Liver (tissue), 9 donors: ENCODE measurements around the gene NRF1. TPM values are rescaled to one million over a fixed set of nuclear protein-coding genes. Genes with fewer than 3 reads are reported as not detected.

Experiments
- DNase-seq: peaks from one replicate; pipeline ENCODE4 v3.0.0-alpha.2; 2017; ENCODE audit warnings: low spot score
- H3K27ac ChIP-seq, 2 donors: one replicate each; pipeline ENCODE4 v1.7.0; 2013; ENCODE audit warnings: inconsistent platforms in 2 of 2, low read length in 2 of 2, control low read depth in 1 of 2, low read depth in 1 of 2, mild to moderate bottlenecking in 1 of 2
- H3K27me3 ChIP-seq, 4 donors: one replicate each; pipeline versions ENCODE4 v1.6.1 to v1.7.0; 2013; ENCODE audit warnings: low read length in 3 of 4, inconsistent platforms in 1 of 4, mild to moderate bottlenecking in 1 of 4, moderate library complexity in 1 of 4; ENCODE audit not compliant: control insufficient read depth in 4 of 4, insufficient read depth in 4 of 4
- H3K36me3 ChIP-seq, 4 donors: one replicate each; pipeline versions ENCODE4 v1.6.1 to v1.7.0; 2013; ENCODE audit warnings: low read length in 3 of 4, mild to moderate bottlenecking in 3 of 4, low read depth in 1 of 4, moderate library complexity in 1 of 4; ENCODE audit not compliant: control insufficient read depth in 4 of 4, insufficient read depth in 3 of 4
- H3K4me1 ChIP-seq, 4 donors: one replicate each; pipeline versions ENCODE4 v1.6.1 to v1.7.0; 2013; ENCODE audit warnings: low read length in 3 of 4, mild to moderate bottlenecking in 3 of 4, moderate library complexity in 1 of 4; ENCODE audit not compliant: control insufficient read depth in 4 of 4, insufficient read depth in 4 of 4
- H3K4me3 ChIP-seq, 3 donors: one replicate each; pipeline versions ENCODE4 v1.6.1 to v1.7.0; 2013; ENCODE audit warnings: low read length in 3 of 3, control low read depth in 1 of 3, low read depth in 1 of 3, mild to moderate bottlenecking in 1 of 3
- H3K9ac ChIP-seq, 2 donors: one replicate each; pipeline ENCODE4 v1.7.0; 2013; ENCODE audit warnings: low read length in 2 of 2, mild to moderate bottlenecking in 2 of 2, moderate library complexity in 2 of 2, control low read depth in 1 of 2, low read depth in 1 of 2
- H3K9me3 ChIP-seq, 4 donors: one replicate each; pipeline versions ENCODE4 v1.6.1 to v1.7.0; 2013; ENCODE audit warnings: low read length in 3 of 4; ENCODE audit not compliant: control insufficient read depth in 4 of 4
- EGR1 ChIP-seq, 2 donors: IDR thresholded peaks; 2 replicates each; pipeline ENCODE4 v1.6.1; 2016 to 2018; ENCODE audit warnings: antibody characterized with exemption in 2 of 2, low read depth in 2 of 2
- FOXA1 ChIP-seq: IDR thresholded peaks from 2 replicates; pipeline ENCODE4 v1.6.1; 2016; ENCODE audit warnings: antibody characterized with exemption
- FOXA2 ChIP-seq: IDR thresholded peaks from 2 replicates; pipeline ENCODE4 v1.6.1; 2016; ENCODE audit warnings: antibody characterized with exemption
- GABPA ChIP-seq, 2 donors: IDR thresholded peaks in 1 of 2; conservative IDR thresholded peaks in 1 of 2; 2 replicates each; pipeline ENCODE4 v1.6.1; 2016; ENCODE audit warnings: antibody characterized with exemption in 2 of 2, mild to moderate bottlenecking in 1 of 2, moderate library complexity in 1 of 2
- HNF4A ChIP-seq, 2 donors: conservative IDR thresholded peaks; 2 replicates each; pipeline ENCODE4 v1.6.1; 2016; ENCODE audit warnings: antibody characterized with exemption in 2 of 2, mild to moderate bottlenecking in 2 of 2
- HNF4G ChIP-seq: IDR thresholded peaks from 2 replicates; pipeline ENCODE4 v1.6.1; 2016; ENCODE audit warnings: antibody characterized with exemption
- JUND ChIP-seq, 2 donors: IDR thresholded peaks; 2 replicates each; pipeline ENCODE4 v1.6.1; 2016; ENCODE audit warnings: antibody characterized with exemption in 2 of 2
- RAD21 ChIP-seq, 2 donors: IDR thresholded peaks; 2 replicates each; pipeline ENCODE4 v1.6.1; 2016; ENCODE audit warnings: antibody characterized with exemption in 2 of 2, mild to moderate bottlenecking in 2 of 2
- RXRA ChIP-seq, 2 donors: IDR thresholded peaks; 2 replicates each; pipeline ENCODE4 v1.6.1; 2017 to 2018; ENCODE audit warnings: antibody characterized with exemption in 2 of 2, mild to moderate bottlenecking in 1 of 2
- SP1 ChIP-seq: IDR thresholded peaks from 2 replicates; pipeline ENCODE4 v1.6.1; 2018; ENCODE audit warnings: antibody characterized with exemption, mild to moderate bottlenecking
- YY1 ChIP-seq: IDR thresholded peaks from 2 replicates; pipeline ENCODE4 v1.6.1; 2016; ENCODE audit warnings: antibody characterized with exemption, mild to moderate bottlenecking
- WGBS: extraction: QIAGEN DNeasy Blood & Tissue Kit; methylation state at CpG from one replicate; pipeline ENCODE4 v1.1.7; 2013; 5-methylcytosine and 5-hydroxymethylcytosine counted together
- polyA plus RNA-seq, 2 donors: library from polyadenylated mRNA; stranded (reverse) in 1 of 2; unstranded in 1 of 2; fragments of 200-250 nt in 1 of 2; fragments of >200 nt in 1 of 2; fragmentation: Nextera tagmentation in 1 of 2; extraction: Ambion mirVana in 1 of 2; gene quantifications; one replicate each; pipeline versions ENCODE4 v1.2.1 to v1.2.3, GENCODE V29; 2013 to 2015
- total RNA-seq, 2 donors: library from RNA; depleted of rRNA; stranded (reverse); fragments of >200 nt; gene quantifications; one replicate each; pipeline ENCODE4 v1.2.3, GENCODE V29; 2014
- TF ChIP-seq, protein P1 (sequence below): IDR thresholded peaks from 2 replicates; pipeline ENCODE4 v1.6.1; 2016; ENCODE audit warnings: antibody characterized with exemption
- TF ChIP-seq, protein P2 (sequence below): IDR thresholded peaks from 2 replicates; pipeline ENCODE4 v1.6.1; 2016; ENCODE audit warnings: antibody characterized with exemption
- TF ChIP-seq, protein P3 (sequence below): fragments of 150-350 bp; IDR thresholded peaks from 2 replicates; pipeline ENCODE4 v1.5.1; 2017; ENCODE audit warnings: improper control_type of control experiment, low read depth, low read length; ENCODE audit not compliant: missing input control
- TF ChIP-seq, protein P4 (sequence below): IDR thresholded peaks from 2 replicates; pipeline ENCODE4 v1.6.1; 2016; ENCODE audit warnings: antibody characterized with exemption, mild to moderate bottlenecking
- donor health status: healthy.
- donor health status: healthy.
- donor health status: healthy.
- donor health status: healthy.
- donor health status: healthy.

NRF1 gene
- total and polyA plus RNA-seq, 4 donors, result 1.3 to 14.8 (median 5.3) TPM

DNA sequence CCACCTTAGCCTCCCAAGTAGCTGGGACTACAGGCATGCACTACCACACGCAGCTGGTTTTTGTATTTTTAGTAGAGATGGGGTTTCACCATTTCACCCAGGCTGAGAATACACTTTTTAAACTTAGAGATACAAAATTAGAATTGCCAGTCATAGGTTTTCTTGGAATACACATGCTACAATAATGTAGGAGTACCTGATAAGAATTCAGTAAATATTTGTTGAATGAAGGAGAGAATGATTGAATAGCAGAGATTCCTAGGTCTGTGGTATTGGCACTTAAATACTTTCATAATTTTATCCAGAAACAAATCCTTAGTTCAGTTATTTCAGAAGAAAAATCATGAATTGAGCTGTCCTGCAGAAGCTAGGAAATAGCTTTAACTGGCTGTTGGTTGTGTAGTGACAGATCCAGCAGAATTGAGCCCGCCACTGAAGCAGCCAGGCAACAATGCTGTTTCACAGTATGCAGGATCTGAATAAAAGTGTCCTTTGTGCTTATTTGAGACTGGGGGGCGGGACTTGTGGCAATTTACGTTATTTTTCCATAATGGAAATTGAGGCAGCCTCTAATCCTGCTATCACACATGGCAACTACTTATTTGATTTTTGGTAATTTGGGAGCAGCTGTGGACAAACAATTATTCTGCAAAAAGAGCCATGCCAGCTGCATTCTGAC lies 31.5 kb downstream of the NRF1 start:
- H3K9ac ChIP-seq, result no peak overlapping the region
- H3K4me1 ChIP-seq, result peaks cover 0 to 1% (median 0%) of the 10 kb centered on the region in 4 donors
- 91% methylated on average over 4 of the region's 4 CpGs for WGBS
- TF ChIP-seq FOXA1 (no peak), YY1 (no peak), RXRA (IDR thresholded peaks at IDR 0.05) (no peak), HNF4G (no peak), SP1 (no peak), HNF4A (conservative IDR thresholded peaks at IDR 0.05) (no peak), GABPA (IDR thresholded peaks at IDR 0.05 in 1 of 2, conservative IDR thresholded peaks at IDR 0.05 in 1 of 2) (no peak), FOXA2 (no peak), EGR1 (IDR thresholded peaks at IDR 0.05; ENCODE audit: low read depth in 2 of 2) (no peak)
- TF ChIP-seq, protein P1, sequence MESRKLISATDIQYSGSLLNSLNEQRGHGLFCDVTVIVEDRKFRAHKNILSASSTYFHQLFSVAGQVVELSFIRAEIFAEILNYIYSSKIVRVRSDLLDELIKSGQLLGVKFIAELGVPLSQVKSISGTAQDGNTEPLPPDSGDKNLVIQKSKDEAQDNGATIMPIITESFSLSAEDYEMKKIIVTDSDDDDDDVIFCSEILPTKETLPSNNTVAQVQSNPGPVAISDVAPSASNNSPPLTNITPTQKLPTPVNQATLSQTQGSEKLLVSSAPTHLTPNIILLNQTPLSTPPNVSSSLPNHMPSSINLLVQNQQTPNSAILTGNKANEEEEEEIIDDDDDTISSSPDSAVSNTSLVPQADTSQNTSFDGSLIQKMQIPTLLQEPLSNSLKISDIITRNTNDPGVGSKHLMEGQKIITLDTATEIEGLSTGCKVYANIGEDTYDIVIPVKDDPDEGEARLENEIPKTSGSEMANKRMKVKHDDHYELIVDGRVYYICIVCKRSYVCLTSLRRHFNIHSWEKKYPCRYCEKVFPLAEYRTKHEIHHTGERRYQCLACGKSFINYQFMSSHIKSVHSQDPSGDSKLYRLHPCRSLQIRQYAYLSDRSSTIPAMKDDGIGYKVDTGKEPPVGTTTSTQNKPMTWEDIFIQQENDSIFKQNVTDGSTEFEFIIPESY, result no peak
- no peak overlapping the region for H3K27ac ChIP-seq
- no peaks in the 10 kb centered on the region for H3K27me3 ChIP-seq
- no peaks in the 10 kb centered on the region for H3K36me3 ChIP-seq
- no peak overlapping the region for H3K4me3 ChIP-seq
- DNase-seq, result no peak
- no peaks in the 10 kb centered on the region for H3K9me3 ChIP-seq

DNA sequence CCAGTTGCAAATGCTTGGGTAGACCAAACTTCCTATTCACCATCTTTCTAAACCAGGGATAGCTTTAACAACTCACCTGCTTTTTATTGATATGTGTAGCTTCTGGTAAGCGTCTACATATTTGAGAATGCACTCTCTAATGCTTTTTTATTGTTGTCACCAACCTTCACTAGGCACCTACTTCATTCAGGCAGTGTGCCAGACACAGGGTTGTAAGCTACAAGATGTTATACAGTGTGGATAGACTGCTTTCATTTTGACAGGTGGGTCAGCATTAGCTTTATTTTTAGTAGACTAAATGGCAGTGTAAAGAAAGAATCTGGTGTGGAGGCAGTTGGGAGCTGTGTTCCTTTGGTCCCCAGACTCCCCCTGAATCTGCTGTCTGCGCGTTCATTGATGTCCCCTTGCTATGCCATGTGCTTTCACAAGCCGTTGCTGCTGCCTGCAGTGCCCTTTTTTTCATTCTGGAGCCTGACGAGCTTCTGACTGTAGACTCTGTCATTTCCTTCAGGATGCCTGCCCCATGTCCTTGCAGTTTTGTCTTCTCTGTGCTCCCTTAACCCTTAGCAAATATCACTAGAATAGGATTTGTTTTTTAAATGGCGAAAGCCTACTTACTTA lies 32.1 kb downstream of the NRF1 start:
- no peak overlapping the region for H3K9ac ChIP-seq
- no peak overlapping the region for H3K4me3 ChIP-seq
- no peak overlapping the region for H3K27ac ChIP-seq
- 82% methylated on average over 6 of the region's 6 CpGs for WGBS
- H3K27me3 ChIP-seq, result no peaks in the 10 kb centered on the region
- no peaks in the 10 kb centered on the region for H3K9me3 ChIP-seq
- TF ChIP-seq SP1, result no peak
- TF ChIP-seq, protein P2, sequence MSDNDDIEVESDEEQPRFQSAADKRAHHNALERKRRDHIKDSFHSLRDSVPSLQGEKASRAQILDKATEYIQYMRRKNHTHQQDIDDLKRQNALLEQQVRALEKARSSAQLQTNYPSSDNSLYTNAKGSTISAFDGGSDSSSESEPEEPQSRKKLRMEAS, result no peak
- no peak for TF ChIP-seq YY1
- TF ChIP-seq, protein P3, sequence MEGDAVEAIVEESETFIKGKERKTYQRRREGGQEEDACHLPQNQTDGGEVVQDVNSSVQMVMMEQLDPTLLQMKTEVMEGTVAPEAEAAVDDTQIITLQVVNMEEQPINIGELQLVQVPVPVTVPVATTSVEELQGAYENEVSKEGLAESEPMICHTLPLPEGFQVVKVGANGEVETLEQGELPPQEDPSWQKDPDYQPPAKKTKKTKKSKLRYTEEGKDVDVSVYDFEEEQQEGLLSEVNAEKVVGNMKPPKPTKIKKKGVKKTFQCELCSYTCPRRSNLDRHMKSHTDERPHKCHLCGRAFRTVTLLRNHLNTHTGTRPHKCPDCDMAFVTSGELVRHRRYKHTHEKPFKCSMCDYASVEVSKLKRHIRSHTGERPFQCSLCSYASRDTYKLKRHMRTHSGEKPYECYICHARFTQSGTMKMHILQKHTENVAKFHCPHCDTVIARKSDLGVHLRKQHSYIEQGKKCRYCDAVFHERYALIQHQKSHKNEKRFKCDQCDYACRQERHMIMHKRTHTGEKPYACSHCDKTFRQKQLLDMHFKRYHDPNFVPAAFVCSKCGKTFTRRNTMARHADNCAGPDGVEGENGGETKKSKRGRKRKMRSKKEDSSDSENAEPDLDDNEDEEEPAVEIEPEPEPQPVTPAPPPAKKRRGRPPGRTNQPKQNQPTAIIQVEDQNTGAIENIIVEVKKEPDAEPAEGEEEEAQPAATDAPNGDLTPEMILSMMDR, result no peak
- no peak for TF ChIP-seq JUND (IDR thresholded peaks at IDR 0.05)
- TF ChIP-seq, protein P4, sequence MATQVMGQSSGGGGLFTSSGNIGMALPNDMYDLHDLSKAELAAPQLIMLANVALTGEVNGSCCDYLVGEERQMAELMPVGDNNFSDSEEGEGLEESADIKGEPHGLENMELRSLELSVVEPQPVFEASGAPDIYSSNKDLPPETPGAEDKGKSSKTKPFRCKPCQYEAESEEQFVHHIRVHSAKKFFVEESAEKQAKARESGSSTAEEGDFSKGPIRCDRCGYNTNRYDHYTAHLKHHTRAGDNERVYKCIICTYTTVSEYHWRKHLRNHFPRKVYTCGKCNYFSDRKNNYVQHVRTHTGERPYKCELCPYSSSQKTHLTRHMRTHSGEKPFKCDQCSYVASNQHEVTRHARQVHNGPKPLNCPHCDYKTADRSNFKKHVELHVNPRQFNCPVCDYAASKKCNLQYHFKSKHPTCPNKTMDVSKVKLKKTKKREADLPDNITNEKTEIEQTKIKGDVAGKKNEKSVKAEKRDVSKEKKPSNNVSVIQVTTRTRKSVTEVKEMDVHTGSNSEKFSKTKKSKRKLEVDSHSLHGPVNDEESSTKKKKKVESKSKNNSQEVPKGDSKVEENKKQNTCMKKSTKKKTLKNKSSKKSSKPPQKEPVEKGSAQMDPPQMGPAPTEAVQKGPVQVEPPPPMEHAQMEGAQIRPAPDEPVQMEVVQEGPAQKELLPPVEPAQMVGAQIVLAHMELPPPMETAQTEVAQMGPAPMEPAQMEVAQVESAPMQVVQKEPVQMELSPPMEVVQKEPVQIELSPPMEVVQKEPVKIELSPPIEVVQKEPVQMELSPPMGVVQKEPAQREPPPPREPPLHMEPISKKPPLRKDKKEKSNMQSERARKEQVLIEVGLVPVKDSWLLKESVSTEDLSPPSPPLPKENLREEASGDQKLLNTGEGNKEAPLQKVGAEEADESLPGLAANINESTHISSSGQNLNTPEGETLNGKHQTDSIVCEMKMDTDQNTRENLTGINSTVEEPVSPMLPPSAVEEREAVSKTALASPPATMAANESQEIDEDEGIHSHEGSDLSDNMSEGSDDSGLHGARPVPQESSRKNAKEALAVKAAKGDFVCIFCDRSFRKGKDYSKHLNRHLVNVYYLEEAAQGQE, result no peak
- TF ChIP-seq HNF4A (conservative IDR thresholded peaks at IDR 0.05), result no peak
- no peak for TF ChIP-seq RAD21 (IDR thresholded peaks at IDR 0.05)
- no peak for TF ChIP-seq RXRA (IDR thresholded peaks at IDR 0.05)
- TF ChIP-seq HNF4G, result no peak
- no peaks in the 10 kb centered on the region for H3K36me3 ChIP-seq
- DNase-seq, result no peak
- H3K4me1 ChIP-seq, result peaks cover 0 to 1% (median 0%) of the 10 kb centered on the region in 4 donors
